ENCODE results near the gene PDZRN3. TPM values are rescaled to one million over a fixed set of nuclear protein-coding genes. Genes with fewer than 3 reads are reported as not detected.

Gene PDZRN3
- total RNA-seq, 2 donors from 2014 or later = 6.1 to 10.4 TPM

- H3K27me3 Mint-ChIP-seq (ENCODE audit: insufficient read depth) = no peaks in the 10 kb centered on the region
- 93 to 99% methylated on average over 3 to 4 of the region's 4 CpGs for WGBS, 2 experiments (ENCODE audit: insufficient coverage in 1 of 2, insufficient read length in 1 of 2)
Measured at GRCh38 chr3:73461547-73461946, 163.2 kb downstream of the PDZRN3 start.

GRCh38 chr3:73459711-73460110, 165.0 kb downstream of the PDZRN3 start:
- Mint-ChIP-seq H3K27me3 (ENCODE audit: insufficient read depth) (no peaks in the 10 kb centered on the region), H3K27ac (no peak overlapping the region)

More at GRCh38 chr3:73461547-73461946, 163.2 kb downstream of the PDZRN3 start:
- no peak for TF ChIP-seq CTCF (conservative IDR thresholded peaks at IDR 0.05)
- Mint-ChIP-seq H3K4me1 (peaks cover 14% of the 10 kb centered on the region), H3K9me3 (no peaks in the 10 kb centered on the region), H3K27ac (no peak overlapping the region), H3K4me3 (no peak overlapping the region), H3K36me3 (ENCODE audit: low read depth) (no peaks in the 10 kb centered on the region)
- DNase-seq = no peak
- H3K9me3 ChIP-seq (ENCODE audit: control insufficient read depth, low read length) = no peaks in the 10 kb centered on the region
- H3K27ac ChIP-seq (ENCODE audit: low read depth, low read length) = no peak overlapping the region
- no peak overlapping the region for H3K9ac ChIP-seq (ENCODE audit: extremely low read depth, low read length, poor library complexity, severe bottlenecking)
- no peaks in the 10 kb centered on the region for H3K4me1 ChIP-seq (ENCODE audit: control insufficient read depth, insufficient read depth, low read length)
- no peaks in the 10 kb centered on the region for H3K36me3 ChIP-seq (ENCODE audit: control insufficient read depth, insufficient read depth, low read length)
- no peak overlapping the region for H3K4me3 ChIP-seq (ENCODE audit: low read length)
- H3K27me3 ChIP-seq (ENCODE audit: control insufficient read depth, insufficient read depth, low read length, poor library complexity, severe bottlenecking) = no peaks in the 10 kb centered on the region

GRCh38 chr3:73453666-73454065, 171.1 kb downstream of the PDZRN3 start:
- 92 to 100% methylated on average over 3 to 4 of the region's 4 CpGs for WGBS, 2 experiments (ENCODE audit: insufficient coverage in 1 of 2, insufficient read length in 1 of 2)
- H3K36me3 ChIP-seq (ENCODE audit: control insufficient read depth, insufficient read depth, low read length) = no peaks in the 10 kb centered on the region
- Mint-ChIP-seq H3K36me3 (ENCODE audit: low read depth) (no peaks in the 10 kb centered on the region), H3K9me3 (no peaks in the 10 kb centered on the region), H3K27me3 (ENCODE audit: insufficient read depth) (no peaks in the 10 kb centered on the region), H3K4me1 (peaks cover 24% of the 10 kb centered on the region), H3K4me3 (no peak overlapping the region), H3K27ac (no peak overlapping the region)
- no peaks in the 10 kb centered on the region for H3K27me3 ChIP-seq (ENCODE audit: control insufficient read depth, insufficient read depth, low read length, poor library complexity, severe bottlenecking)
- no peaks in the 10 kb centered on the region for H3K9me3 ChIP-seq (ENCODE audit: control insufficient read depth, low read length)
- TF ChIP-seq CTCF (conservative IDR thresholded peaks at IDR 0.05) = no peak
- H3K27ac ChIP-seq (ENCODE audit: low read depth, low read length) = no peak overlapping the region
- H3K4me1 ChIP-seq (ENCODE audit: control insufficient read depth, insufficient read depth, low read length) = peaks cover 15% of the 10 kb centered on the region
- H3K4me3 ChIP-seq (ENCODE audit: low read length) = no peak overlapping the region
- H3K9ac ChIP-seq (ENCODE audit: extremely low read depth, low read length, poor library complexity, severe bottlenecking) = no peak overlapping the region
- DNase-seq = no peak

More at GRCh38 chr3:73459711-73460110, 165.0 kb downstream of the PDZRN3 start:
- H3K9me3 ChIP-seq (ENCODE audit: control insufficient read depth, low read length) = no peaks in the 10 kb centered on the region
- TF ChIP-seq CTCF (conservative IDR thresholded peaks at IDR 0.05) = no peak
- no peaks in the 10 kb centered on the region for H3K27me3 ChIP-seq (ENCODE audit: control insufficient read depth, insufficient read depth, low read length, poor library complexity, severe bottlenecking)
- no peaks in the 10 kb centered on the region for H3K36me3 ChIP-seq (ENCODE audit: control insufficient read depth, insufficient read depth, low read length)
- H3K9ac ChIP-seq (ENCODE audit: extremely low read depth, low read length, poor library complexity, severe bottlenecking) = no peak overlapping the region
- no peak overlapping the region for H3K27ac ChIP-seq (ENCODE audit: low read depth, low read length)
- H3K4me1 ChIP-seq (ENCODE audit: control insufficient read depth, insufficient read depth, low read length) = no peaks in the 10 kb centered on the region
- H3K4me3 ChIP-seq (ENCODE audit: low read length) = no peak overlapping the region
- peaks cover 5% of the 10 kb centered on the region for H3K4me1 Mint-ChIP-seq
- no peak overlapping the region for H3K4me3 Mint-ChIP-seq
- H3K36me3 Mint-ChIP-seq (ENCODE audit: low read depth) = no peaks in the 10 kb centered on the region
- WGBS, 2 experiments (ENCODE audit: insufficient coverage in 1 of 2, insufficient read length in 1 of 2) = 98% methylated on average over 2 of the region's 2 CpGs; no CpG with 5 or more reads in 1 of the 2 experiments
- no peaks in the 10 kb centered on the region for H3K9me3 Mint-ChIP-seq
- DNase-seq = no peak

Data from endodermal cell (in vitro differentiated cells).